Adrenal gland (tissue), 12 donors: ENCODE results near the gene DNAH1. TPM values are rescaled to one million over a fixed set of nuclear protein-coding genes. Genes with fewer than 3 reads are reported as not detected.
A peak's percentile ranks its signal among the peaks of the same experiment; 100 is the strongest.
"Not testable (repeated sequence)": the region's sequence is repeated elsewhere in the genome, so short reads cannot be mapped to it uniquely, and the experiment has no call there.

Experiments used
- DNase-seq, 7 donors: peaks; one replicate each; pipeline ENCODE4 v3.0.0-alpha.2; 2019 to 2020
- H3K27ac ChIP-seq, 5 donors: fragments of 200-600 bp; sonication (generic) in 4 of 5; 1 replicate in 3 of 5; 2 replicates in 2 of 5; pipeline versions ENCODE4 v1.5.1 to v1.8.0; 2016 to 2020; ENCODE audit warnings: mild to moderate bottlenecking in 1 of 5
- H3K27me3 ChIP-seq: fragments of 200-600 bp; 2 replicates; pipeline ENCODE4 v1.8.0; 2021
- H3K36me3 ChIP-seq, 2 donors: fragments of 200-600 bp; replicated peaks in 1 of 2; 1 replicate in 1 of 2; 2 replicates in 1 of 2; pipeline versions ENCODE4 v1.5.1 to v1.8.0; 2018 to 2022
- H3K4me1 ChIP-seq, 2 donors: fragments of 200-600 bp; replicated peaks in 1 of 2; 1 replicate in 1 of 2; 2 replicates in 1 of 2; pipeline versions ENCODE4 v1.5.1 to v1.8.0; 2018 to 2021
- H3K4me3 ChIP-seq, 4 donors: fragments of 200-600 bp; sonication (generic) in 3 of 4; one replicate each; pipeline ENCODE4 v1.5.1; 2016 to 2018
- H3K9me3 ChIP-seq, 3 donors: fragments of 200-600 bp; sonication (generic) in 1 of 3; replicated peaks in 1 of 3; 1 replicate in 2 of 3; 2 replicates in 1 of 3; pipeline versions ENCODE4 v1.5.1 to v1.8.0; 2016 to 2021
- POLR2A ChIP-seq, 2 donors: fragments of 450-650 bp; IDR thresholded peaks; one replicate each; pipeline ENCODE4 v1.6.1; 2017; ENCODE audit warnings: antibody characterized with exemption in 2 of 2, mild to moderate bottlenecking in 2 of 2, moderate library complexity in 1 of 2
- WGBS, 4 donors: extraction: QIAGEN DNeasy Blood & Tissue Kit in 2 of 4; methylation state at CpG; one replicate each; pipeline versions ENCODE4 v1.1.5 to v1.1.7; 2013 to 2017; 5-methylcytosine and 5-hydroxymethylcytosine counted together
- intact Hi-C, 2 donors: fragments of 100-400 bp; cut with DNase I; formaldehyde crosslinking; loops; one replicate each; pipeline versions ENCODE4 v1.14.1 to v1.15.0; 2022 to 2023
- polyA plus RNA-seq, 3 donors: library from polyadenylated mRNA; stranded (reverse); fragments of 200-250 nt in 2 of 3; fragments of 350-450 nt in 1 of 3; fragmentation: Illumina TruSeq in 1 of 3; extraction: RNeasy Lipid Tissue Mini Kit (QIAGEN cat#74804) in 1 of 3; gene quantifications; one replicate each; pipeline ENCODE4 v1.2.3, GENCODE V29; 2013 to 2014
- total RNA-seq, 9 donors: library from RNA; depleted of rRNA in 4 of 9; stranded (reverse); fragments of >200 nt in 4 of 9; fragments of 120-200 nt in 1 of 9; fragmentation: NEBNext Ultra II Directional in 1 of 9; extraction: Animal tissue kit (Norgen Biotek cat#: 25700) in 1 of 9; gene quantifications; one replicate each; pipeline versions ENCODE4 v1.1.0 to v1.2.4, GENCODE V29; 2013 to 2023
- TF ChIP-seq, protein P1 (sequence below), 6 experiments: fragments of 450-650 bp in 4 of 6; fragments of 200-600 bp in 2 of 6; sonication (generic) in 1 of 6; IDR thresholded peaks; 1 replicate in 5 of 6; 2 replicates in 1 of 6; pipeline versions ENCODE4 v1.5.1 to v1.8.0; 2016 to 2021; ENCODE audit warnings: antibody characterized with exemption in 6 of 6, mild to moderate bottlenecking in 2 of 6, moderate library complexity in 1 of 6
- donor health status: healthy with polysubstance abuse.
- donor health status: Bipolar disorder and iron deficiency.
- donor health status: DM: yes; HTN: yes; CAD: no.
- donor health status: DM: no; HTN: no; CAD: no.
- donor health status: DM: no; HTN: no; CAD: no.
- donor health status: DM: yes; HTN: yes; CAD: no.

Gene DNAH1
- total and polyA plus RNA-seq, 12 donors: 2.1 to 24.4 (median 9.0) TPM

DNA sequence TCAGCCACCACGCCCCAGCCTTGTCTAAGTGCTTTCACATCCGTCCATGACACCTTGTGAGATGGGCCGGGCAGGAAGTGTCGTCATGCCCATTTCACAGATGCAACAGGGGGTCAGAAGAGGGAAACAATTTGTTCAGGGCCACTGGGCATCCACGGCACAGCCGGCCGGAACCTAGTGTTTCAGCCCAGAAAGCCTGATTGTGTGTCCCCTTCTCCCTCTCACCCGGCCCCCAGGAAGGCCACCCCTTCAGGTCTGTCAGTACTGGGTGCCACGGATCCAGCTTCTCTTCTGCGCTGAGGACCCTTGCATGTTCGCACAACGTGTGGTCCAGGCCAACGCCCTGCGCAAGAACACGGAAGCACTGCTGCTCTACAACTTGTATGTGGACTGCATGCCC lies 15.8 kb downstream of the DNAH1 start:
- Histone ChIP-seq H3K4me1 (no peaks in the 10 kb centered on the region), H3K9me3 (no peaks in the 10 kb centered on the region), H3K27ac (no peak overlapping the region), H3K4me3 (no peak overlapping the region), H3K36me3 (no peaks in the 10 kb centered on the region), H3K27me3 (no peaks in the 10 kb centered on the region)
- intact Hi-C loops: no loop called here
- TF ChIP-seq, protein P1, sequence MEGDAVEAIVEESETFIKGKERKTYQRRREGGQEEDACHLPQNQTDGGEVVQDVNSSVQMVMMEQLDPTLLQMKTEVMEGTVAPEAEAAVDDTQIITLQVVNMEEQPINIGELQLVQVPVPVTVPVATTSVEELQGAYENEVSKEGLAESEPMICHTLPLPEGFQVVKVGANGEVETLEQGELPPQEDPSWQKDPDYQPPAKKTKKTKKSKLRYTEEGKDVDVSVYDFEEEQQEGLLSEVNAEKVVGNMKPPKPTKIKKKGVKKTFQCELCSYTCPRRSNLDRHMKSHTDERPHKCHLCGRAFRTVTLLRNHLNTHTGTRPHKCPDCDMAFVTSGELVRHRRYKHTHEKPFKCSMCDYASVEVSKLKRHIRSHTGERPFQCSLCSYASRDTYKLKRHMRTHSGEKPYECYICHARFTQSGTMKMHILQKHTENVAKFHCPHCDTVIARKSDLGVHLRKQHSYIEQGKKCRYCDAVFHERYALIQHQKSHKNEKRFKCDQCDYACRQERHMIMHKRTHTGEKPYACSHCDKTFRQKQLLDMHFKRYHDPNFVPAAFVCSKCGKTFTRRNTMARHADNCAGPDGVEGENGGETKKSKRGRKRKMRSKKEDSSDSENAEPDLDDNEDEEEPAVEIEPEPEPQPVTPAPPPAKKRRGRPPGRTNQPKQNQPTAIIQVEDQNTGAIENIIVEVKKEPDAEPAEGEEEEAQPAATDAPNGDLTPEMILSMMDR (IDR thresholded peaks at IDR 0.05): no peak
- no peak for TF ChIP-seq POLR2A (IDR thresholded peaks at IDR 0.05)
- 93 to 97% (median 94%) methylated on average over 8 to 15 of the region's 15 CpGs for WGBS, 4 donors
- no peak for DNase-seq

DNA sequence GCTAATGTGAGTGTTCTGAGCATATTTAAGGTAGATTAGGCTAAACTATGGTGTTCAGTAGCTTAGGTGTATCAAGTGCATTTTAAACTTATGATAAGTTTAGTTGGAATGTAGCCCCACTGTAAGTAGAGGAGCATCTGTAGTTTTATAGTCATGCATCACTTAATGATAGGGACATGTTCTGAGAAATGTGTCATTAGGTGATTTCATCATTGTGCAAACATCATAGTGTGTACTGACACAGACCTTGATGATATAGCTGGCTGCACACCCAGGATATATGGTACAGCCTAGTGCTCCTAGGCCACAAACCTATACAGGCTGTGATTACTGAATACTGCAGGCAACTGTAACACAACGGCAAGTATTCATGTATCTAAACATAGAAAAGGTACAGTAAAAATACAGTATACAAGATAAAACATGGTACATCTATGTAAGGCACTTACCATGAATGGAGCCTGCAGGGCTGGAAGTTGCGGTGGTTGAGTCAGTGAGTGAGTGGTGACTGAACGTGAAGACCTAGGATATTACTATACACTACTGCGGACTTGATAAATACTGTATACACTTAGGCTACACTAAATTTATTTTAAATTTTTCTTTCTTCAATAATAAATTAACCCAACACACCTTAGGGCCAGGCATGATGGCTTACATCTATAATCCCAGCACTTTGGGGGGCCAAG lies 17.9 kb downstream of the DNAH1 start:
- H3K27ac ChIP-seq: no peak overlapping the region
- H3K36me3 ChIP-seq: no peaks in the 10 kb centered on the region
- no peak for TF ChIP-seq POLR2A (IDR thresholded peaks at IDR 0.05)
- TF ChIP-seq, protein P1 (IDR thresholded peaks at IDR 0.05): no peak
- no peak for DNase-seq
- no peaks in the 10 kb centered on the region for H3K4me1 ChIP-seq
- no peak overlapping the region for H3K4me3 ChIP-seq
- intact Hi-C loops: no loop called here
- H3K27me3 ChIP-seq: no peaks in the 10 kb centered on the region
- 92 to 98% (median 95%) methylated on average over 4 of the region's 4 CpGs for WGBS, 4 donors
- no peaks in the 10 kb centered on the region for H3K9me3 ChIP-seq

DNA sequence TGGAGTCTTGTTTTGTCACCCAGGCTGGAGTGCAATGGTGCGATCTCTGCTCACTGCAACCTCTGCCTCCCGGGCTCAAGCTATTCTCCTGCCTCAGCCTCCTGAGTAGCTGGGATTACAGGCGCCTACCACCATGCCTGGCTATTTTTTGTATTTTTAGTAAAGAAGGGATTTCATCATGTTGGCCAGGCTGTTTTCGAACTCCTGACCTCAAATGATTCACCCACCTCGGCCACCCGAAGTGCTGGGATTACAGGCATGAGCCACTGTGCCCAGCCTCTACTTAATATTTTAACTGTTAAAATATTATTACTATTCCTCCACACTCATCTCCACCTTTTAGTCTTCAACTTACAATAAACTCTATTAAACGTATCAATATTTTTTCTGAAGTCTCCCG lies 22.0 kb downstream of the DNAH1 start:
- H3K4me3 ChIP-seq, H3K27me3 ChIP-seq, DNase-seq, H3K4me1 ChIP-seq, H3K36me3 ChIP-seq, H3K27ac ChIP-seq, intact Hi-C loops, H3K9me3 ChIP-seq: not testable (repeated sequence)
- 78 to 85% (median 81%) methylated on average over 8 of the region's 8 CpGs for WGBS, 4 donors

DNA sequence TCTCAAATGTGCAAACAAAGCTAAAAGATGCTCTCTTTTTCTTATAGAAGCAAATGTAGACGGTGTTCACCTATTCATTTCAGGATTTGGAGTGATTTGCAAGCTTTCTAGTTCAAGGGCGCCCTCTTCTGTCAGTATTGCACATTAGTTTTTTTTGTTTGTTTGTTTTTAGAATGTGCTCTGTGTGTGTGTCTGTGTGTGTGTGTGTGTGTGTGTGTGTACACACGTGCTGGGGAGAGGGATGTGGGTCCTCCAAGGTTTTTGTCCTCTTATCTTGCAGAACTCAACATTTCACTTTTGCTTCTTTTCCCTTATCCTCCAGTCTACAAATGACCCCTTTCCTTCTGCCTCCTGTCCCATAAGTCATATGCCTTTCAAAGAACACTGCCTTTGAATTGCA lies 23.5 kb downstream of the DNAH1 start:
- intact Hi-C loops: loop anchor here (2.0 to 5.0 kb wide), 2 partner anchors 49 to 107 kb away; no protein-coding TSS in a partner anchor
- Histone ChIP-seq H3K4me3 (no peak overlapping the region), H3K36me3 (no peaks in the 10 kb centered on the region), H3K27ac (no peak overlapping the region), H3K9me3 (no peaks in the 10 kb centered on the region), H3K27me3 (no peaks in the 10 kb centered on the region), H3K4me1 (no peaks in the 10 kb centered on the region)
- WGBS, 4 donors: 0 to 3% (median 1%) methylated on average over 3 of the region's 3 CpGs
- DNase-seq: peak in 5 of 7 donors; percentile 41 to 53 (median 49)
- no peak for TF ChIP-seq POLR2A (IDR thresholded peaks at IDR 0.05)
- TF ChIP-seq, protein P1 (IDR thresholded peaks at IDR 0.05): peak; percentile 46 to 98 (median 69)

DNA sequence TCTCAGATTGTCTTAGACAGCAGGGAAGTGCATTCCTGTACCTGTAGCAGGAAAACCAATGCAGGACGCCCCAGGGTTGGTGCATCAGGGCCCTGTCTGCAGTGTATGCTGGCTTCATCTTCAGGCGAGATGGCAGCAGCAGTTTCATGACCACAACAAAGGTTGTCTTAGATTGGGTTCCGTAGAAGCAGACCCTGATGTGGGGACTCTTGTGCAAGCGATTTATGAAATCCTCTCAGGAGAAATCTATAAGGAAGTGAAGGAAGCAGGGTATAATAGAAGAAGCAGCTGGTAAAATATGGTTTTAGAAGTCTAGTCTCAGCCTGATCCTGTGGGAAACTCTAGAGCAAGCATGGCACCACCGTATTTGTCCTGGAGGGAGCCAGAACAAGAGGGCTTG lies 25.0 kb downstream of the DNAH1 start:
- no peak for TF ChIP-seq POLR2A (IDR thresholded peaks at IDR 0.05)
- TF ChIP-seq, protein P1 (IDR thresholded peaks at IDR 0.05): no peak
- Histone ChIP-seq H3K36me3 (no peaks in the 10 kb centered on the region), H3K9me3 (no peaks in the 10 kb centered on the region), H3K4me3 (no peak overlapping the region), H3K4me1 (peaks cover 6 to 7% of the 10 kb centered on the region in 2 donors), H3K27me3 (no peaks in the 10 kb centered on the region), H3K27ac (no peak overlapping the region)
- DNase-seq: no peak
- 79 to 85% (median 80%) methylated on average over 5 of the region's 5 CpGs for WGBS, 4 donors
- intact Hi-C loops: loop anchor here (2.0 to 5.0 kb wide), 2 partner anchors 50 to 109 kb away; no protein-coding TSS in a partner anchor
